Right cardiac atrium (tissue), 5 donors: ENCODE data around the gene FOXL2. TPM values are rescaled to one million over a fixed set of nuclear protein-coding genes. Genes with fewer than 3 reads are reported as not detected.

Source experiments
- ATAC-seq, 2 donors: fragments of 200-7000 bp; cut with Tn5 transposase; one replicate each; pipeline versions ENCODE4 v1.8.0 to v1.9.1; 2020; ENCODE audit warnings: moderate library complexity in 2 of 2, mild to moderate bottlenecking in 1 of 2
- DNase-seq, 3 donors: peaks; one replicate each; pipeline ENCODE4 v3.0.0-alpha.2; 2020
- H3K27ac ChIP-seq: one replicate; pipeline ENCODE4 v1.5.1; 2013; ENCODE audit warnings: mild to moderate bottlenecking, low read length, control low read depth, moderate library complexity
- H3K27me3 ChIP-seq: one replicate; pipeline ENCODE4 v1.6.1; 2013; ENCODE audit not compliant: control insufficient read depth, insufficient read depth
- H3K4me1 ChIP-seq: one replicate; pipeline ENCODE4 v1.6.1; 2013; ENCODE audit warnings: low read length; ENCODE audit not compliant: control insufficient read depth, insufficient read depth
- H3K4me3 ChIP-seq: one replicate; pipeline ENCODE4 v1.5.1; 2013; ENCODE audit warnings: low read length, control low read depth
- H3K9me3 ChIP-seq: one replicate; pipeline ENCODE4 v1.6.1; 2013; ENCODE audit warnings: low read length; ENCODE audit not compliant: control insufficient read depth
- WGBS: extraction: QIAGEN DNeasy Blood & Tissue Kit; methylation state at CpG from one replicate; pipeline ENCODE4 v1.1.7; 2013; 5-methylcytosine and 5-hydroxymethylcytosine counted together
- intact Hi-C, 4 donors: fragments of 100-400 bp; cut with DNase I; formaldehyde crosslinking; loops; one replicate each; pipeline versions ENCODE4 v1.11.0 to v1.14.0; 2022 to 2023
- polyA plus RNA-seq: library from polyadenylated mRNA; stranded (reverse); fragments of 200-250 nt; gene quantifications from one replicate; pipeline ENCODE4 v1.2.3, GENCODE V29; 2013
- total RNA-seq, 4 donors: library from RNA; stranded (reverse); fragmentation: NEBNext Ultra II Directional; extraction: Animal tissue kit (Norgen Biotek cat#: 25700); gene quantifications; one replicate each; pipeline ENCODE4 v1.2.1, GENCODE V29; 2021
- donor health status: healthy with polysubstance abuse.
- donor health status: DM: no; HTN: yes; CAD: no.
- donor health status: DM: no; HTN: no; CAD: no.
- donor health status: DM: no; HTN: yes; CAD: no; lungs with severe emphysema.
- donor health status: DM: yes; HTN: yes; CAD: no.

The FOXL2 gene
- total and polyA plus RNA-seq, 5 donors, result not detected

- H3K27me3 ChIP-seq, result no peaks in the 10 kb centered on the region
- intact Hi-C loops, result no loop called here
- 3% methylated on average over 80 of the region's 80 CpGs for WGBS
- DNase-seq, result no peak
- peak overlapping the region; percentile 46 for H3K4me3 ChIP-seq
- no peaks in the 10 kb centered on the region for H3K9me3 ChIP-seq
- H3K27ac ChIP-seq, result no peak overlapping the region
- ATAC-seq, result no peak
- H3K4me1 ChIP-seq, result peaks cover 3% of the 10 kb centered on the region
Measured at GRCh38 chr3:138944929-138945708, 1.8 kb downstream of the FOXL2 start.

- ATAC-seq, result no peak
- peaks cover 3% of the 10 kb centered on the region for H3K4me1 ChIP-seq
- no peak overlapping the region for H3K27ac ChIP-seq
- intact Hi-C loops, result no loop called here
- H3K9me3 ChIP-seq, result no peaks in the 10 kb centered on the region
- no peaks in the 10 kb centered on the region for H3K27me3 ChIP-seq
- H3K4me3 ChIP-seq, result peak overlapping the region; percentile 0
- DNase-seq, result no peak
- WGBS, result 14% methylated on average over 12 of the region's 12 CpGs
Measured at GRCh38 chr3:138944654-138944928, 2.3 kb downstream of the FOXL2 start.

GRCh38 chr3:138943724-138944653 lies 2.9 kb downstream of the FOXL2 start:
- no peak for DNase-seq
- Histone ChIP-seq H3K27me3 (no peaks in the 10 kb centered on the region), H3K4me1 (peaks cover 3% of the 10 kb centered on the region), H3K4me3 (no peak overlapping the region), H3K9me3 (no peaks in the 10 kb centered on the region), H3K27ac (no peak overlapping the region)
- no peak for ATAC-seq
- WGBS, result 16% methylated on average over 30 of the region's 30 CpGs
- intact Hi-C loops, result no loop called here

- Histone ChIP-seq H3K4me3 (no peak overlapping the region), H3K9me3 (no peaks in the 10 kb centered on the region), H3K4me1 (peaks cover 3% of the 10 kb centered on the region), H3K27ac (no peak overlapping the region), H3K27me3 (no peaks in the 10 kb centered on the region)
- no peak for ATAC-seq
- intact Hi-C loops, result no loop called here
- no peak for DNase-seq
- 22% methylated on average over 25 of the region's 25 CpGs for WGBS
Measured at GRCh38 chr3:138942861-138943623, 3.9 kb downstream of the FOXL2 start.

GRCh38 chr3:138942271-138942670 lies 4.7 kb downstream of the FOXL2 start:
- WGBS, result 72% methylated on average over 4 of the region's 4 CpGs

DNA sequence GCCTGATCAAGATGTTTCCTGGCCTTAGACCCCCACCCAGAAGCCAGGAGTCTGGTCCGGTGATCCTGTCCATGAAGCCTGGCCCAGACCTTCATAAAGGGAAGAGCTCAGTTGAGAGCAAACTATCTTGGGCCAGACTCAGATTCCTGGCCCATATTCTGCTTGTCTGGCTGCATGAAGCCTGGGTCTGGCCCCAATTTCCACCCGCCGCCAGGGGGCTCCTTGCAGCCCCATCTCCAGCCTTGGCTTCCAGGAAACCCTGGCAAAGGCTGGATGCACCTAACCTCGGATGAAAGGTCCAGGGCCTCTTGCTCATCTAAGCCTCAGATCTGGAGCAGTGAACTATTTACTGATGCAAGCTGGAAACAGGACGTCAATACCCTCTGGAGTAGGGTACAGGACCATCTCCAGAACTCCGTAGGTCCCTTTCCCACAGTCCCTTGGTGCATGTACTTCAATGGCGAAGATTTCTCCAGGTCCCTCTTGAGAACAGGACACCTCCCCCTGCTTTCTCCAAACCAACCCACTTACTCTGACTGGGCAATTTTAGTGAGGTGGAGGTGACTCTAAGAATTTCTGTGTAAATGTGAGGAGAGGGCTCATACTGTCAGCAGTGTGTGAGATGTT lies 5.6 kb downstream of the FOXL2 start:
- peaks cover 3% of the 10 kb centered on the region for H3K4me1 ChIP-seq
- intact Hi-C loops, result no loop called here
- H3K27ac ChIP-seq, result no peak overlapping the region
- 59% methylated on average over 7 of the region's 7 CpGs for WGBS
- ATAC-seq (no peak), DNase-seq (peak in 1 of 3 donors; percentile 76)
- no peak overlapping the region for H3K4me3 ChIP-seq
- H3K9me3 ChIP-seq, result no peaks in the 10 kb centered on the region
- H3K27me3 ChIP-seq, result no peaks in the 10 kb centered on the region

More at GRCh38 chr3:138942271-138942670, 4.7 kb downstream of the FOXL2 start:
- Histone ChIP-seq H3K4me1 (peaks cover 3% of the 10 kb centered on the region), H3K9me3 (no peaks in the 10 kb centered on the region), H3K27me3 (no peaks in the 10 kb centered on the region), H3K4me3 (no peak overlapping the region), H3K27ac (no peak overlapping the region)
- DNase-seq, result no peak
- ATAC-seq, result no peak
- intact Hi-C loops, result no loop called here

- no peaks in the 10 kb centered on the region for H3K4me1 ChIP-seq
- DNase-seq (no peak), ATAC-seq (no peak)
- no peak overlapping the region for H3K27ac ChIP-seq
- H3K9me3 ChIP-seq, result no peaks in the 10 kb centered on the region
- no peak overlapping the region for H3K4me3 ChIP-seq
- no peaks in the 10 kb centered on the region for H3K27me3 ChIP-seq
- WGBS, result 66% methylated on average over 6 of the region's 6 CpGs
- intact Hi-C loops, result no loop called here
Measured at GRCh38 chr3:138940446-138940845, 6.5 kb downstream of the FOXL2 start.

DNA sequence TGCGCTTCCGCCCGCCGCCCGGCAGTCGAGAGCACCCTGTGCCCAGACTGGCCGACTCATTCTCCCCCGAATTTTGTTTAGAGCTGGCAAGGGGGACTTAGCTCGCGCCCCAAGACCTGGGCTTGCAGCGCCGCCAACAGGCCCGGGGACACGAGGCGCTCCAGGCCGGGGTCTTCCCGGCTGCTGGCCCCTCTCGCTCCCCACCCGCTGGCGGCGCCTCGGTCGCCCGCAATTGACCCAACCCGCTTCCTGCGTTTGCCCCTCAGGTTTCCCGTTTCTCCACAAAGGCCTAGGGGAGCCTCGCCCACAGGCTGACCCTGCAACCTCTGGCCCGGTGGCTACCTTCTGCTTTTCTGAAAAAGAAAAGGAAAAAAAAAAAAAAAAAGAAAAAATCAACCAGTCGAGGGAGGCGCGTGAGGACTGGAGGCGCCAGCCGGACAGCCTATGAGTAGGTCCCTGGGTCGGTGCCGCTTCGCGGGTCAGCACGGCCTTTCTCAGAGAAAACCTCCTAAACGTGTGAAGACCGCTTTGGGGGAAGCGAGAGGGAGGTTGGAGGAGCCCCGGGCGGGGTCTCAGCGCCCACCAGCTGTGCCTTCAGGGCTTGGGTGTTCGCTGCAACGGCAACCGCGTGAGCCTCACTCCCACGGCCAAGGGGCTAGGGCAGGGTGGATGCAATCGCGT lies 7.2 kb downstream of the FOXL2 start:
- no peaks in the 10 kb centered on the region for H3K9me3 ChIP-seq
- intact Hi-C loops, result loop anchor here in 3 of 4 donors (5.0 to 10.0 kb wide), 2 partner anchors 385 to 388 kb away; no protein-coding TSS in a partner anchor
- H3K27me3 ChIP-seq, result no peaks in the 10 kb centered on the region
- DNase-seq, result no peak
- no peak for ATAC-seq
- no peaks in the 10 kb centered on the region for H3K4me1 ChIP-seq
- no peak overlapping the region for H3K4me3 ChIP-seq
- no peak overlapping the region for H3K27ac ChIP-seq
- WGBS, result 6% methylated on average over 52 of the region's 52 CpGs

DNA sequence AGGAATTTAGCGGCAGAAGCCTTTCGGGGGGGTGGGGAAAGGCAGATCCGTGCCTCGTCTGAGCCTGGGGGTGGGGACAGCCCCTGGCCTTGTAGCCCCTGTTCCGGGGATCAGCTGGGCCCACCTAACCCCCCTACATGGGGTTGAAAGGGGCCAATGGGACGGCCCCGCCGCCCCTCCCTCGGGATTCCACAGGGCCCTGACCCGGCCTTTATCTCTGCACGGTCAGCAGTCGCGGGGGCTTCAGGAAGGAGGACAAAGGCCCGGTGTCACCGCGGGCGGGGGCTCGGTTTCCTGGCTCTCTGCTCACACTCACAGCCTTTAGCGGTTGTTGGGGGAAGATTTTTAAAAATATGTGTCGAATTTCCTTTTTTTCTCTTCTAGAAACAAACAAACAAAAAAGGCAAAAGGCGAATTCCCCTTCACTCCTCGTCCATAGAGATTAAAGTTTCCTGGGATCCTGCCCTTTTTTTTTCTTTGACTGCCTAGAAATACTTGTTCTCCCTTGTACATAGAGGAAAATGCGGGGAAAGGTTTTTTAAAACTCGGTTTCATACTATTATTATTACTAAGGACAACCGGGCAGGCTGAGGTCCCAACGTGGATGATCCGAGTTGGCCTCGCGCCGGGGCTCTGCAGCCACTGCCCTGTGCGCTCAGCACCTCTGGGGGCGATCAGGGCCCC lies 7.9 kb downstream of the FOXL2 start:
- no peak overlapping the region for H3K4me3 ChIP-seq

More for the DNA sequence above, 7.9 kb downstream of the FOXL2 start:
- H3K27me3 ChIP-seq, result no peaks in the 10 kb centered on the region
- ATAC-seq, result no peak
- 3% methylated on average over 32 of the region's 32 CpGs for WGBS
- H3K9me3 ChIP-seq, result no peaks in the 10 kb centered on the region
- intact Hi-C loops, result loop anchor here in 3 of 4 donors (5.0 to 10.0 kb wide), 2 partner anchors 386 to 388 kb away; no protein-coding TSS in a partner anchor
- no peak overlapping the region for H3K27ac ChIP-seq
- H3K4me1 ChIP-seq, result no peaks in the 10 kb centered on the region
- no peak for DNase-seq
